Stomach (tissue), 4 donors: Measurements from ENCODE around the gene WDR75.

Experiments
- POLR2A ChIP-seq, 4 donors: fragments of 450-650 bp; IDR thresholded peaks; one replicate each; pipeline ENCODE4 v1.6.1; 2016; ENCODE audit warnings: antibody characterized with exemption in 4 of 4, control low read depth in 2 of 4, mild to moderate bottlenecking in 1 of 4, moderate library complexity in 1 of 4
- TF ChIP-seq, protein P1 (sequence below), 7 experiments: fragments of 450-650 bp in 4 of 7; fragments of 200-600 bp in 3 of 7; sonication (generic) in 3 of 7; IDR thresholded peaks; one replicate each; pipeline ENCODE4 v1.5.1; 2016 to 2019; ENCODE audit warnings: antibody characterized with exemption in 7 of 7, control low read depth in 2 of 7, mild to moderate bottlenecking in 1 of 7

DNA sequence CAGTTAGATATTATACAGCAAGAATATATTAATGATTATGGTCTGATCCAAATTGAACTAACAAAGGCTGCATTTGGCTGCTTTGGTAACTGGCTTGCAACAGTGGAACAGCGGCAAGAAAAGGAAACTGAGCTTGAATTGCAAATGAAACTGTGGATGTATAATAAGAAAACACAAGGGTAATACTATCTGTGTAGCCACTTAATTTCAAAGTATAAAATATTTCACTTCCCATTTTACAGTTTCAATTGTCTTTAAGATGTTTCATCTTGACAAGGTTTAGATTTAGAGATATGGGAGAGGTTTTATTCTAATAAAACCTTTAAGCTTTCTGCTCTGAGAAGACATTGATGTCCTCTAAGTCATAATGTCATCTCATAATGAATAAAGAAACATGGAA lies 23.8 kb downstream of the WDR75 start:
- TF ChIP-seq, protein P1, sequence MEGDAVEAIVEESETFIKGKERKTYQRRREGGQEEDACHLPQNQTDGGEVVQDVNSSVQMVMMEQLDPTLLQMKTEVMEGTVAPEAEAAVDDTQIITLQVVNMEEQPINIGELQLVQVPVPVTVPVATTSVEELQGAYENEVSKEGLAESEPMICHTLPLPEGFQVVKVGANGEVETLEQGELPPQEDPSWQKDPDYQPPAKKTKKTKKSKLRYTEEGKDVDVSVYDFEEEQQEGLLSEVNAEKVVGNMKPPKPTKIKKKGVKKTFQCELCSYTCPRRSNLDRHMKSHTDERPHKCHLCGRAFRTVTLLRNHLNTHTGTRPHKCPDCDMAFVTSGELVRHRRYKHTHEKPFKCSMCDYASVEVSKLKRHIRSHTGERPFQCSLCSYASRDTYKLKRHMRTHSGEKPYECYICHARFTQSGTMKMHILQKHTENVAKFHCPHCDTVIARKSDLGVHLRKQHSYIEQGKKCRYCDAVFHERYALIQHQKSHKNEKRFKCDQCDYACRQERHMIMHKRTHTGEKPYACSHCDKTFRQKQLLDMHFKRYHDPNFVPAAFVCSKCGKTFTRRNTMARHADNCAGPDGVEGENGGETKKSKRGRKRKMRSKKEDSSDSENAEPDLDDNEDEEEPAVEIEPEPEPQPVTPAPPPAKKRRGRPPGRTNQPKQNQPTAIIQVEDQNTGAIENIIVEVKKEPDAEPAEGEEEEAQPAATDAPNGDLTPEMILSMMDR (IDR thresholded peaks at IDR 0.05): no peak
- TF ChIP-seq POLR2A (IDR thresholded peaks at IDR 0.05): no peak
